GM08714 (cell line): ENCODE results near the gene MICALL2.

Experiments
- H3K4me3 ChIP-seq: fragments of 200-500 bp; sonication (Bioruptor generic); 2 replicates; pipeline ENCODE4 v1.5.1; 2014; ENCODE audit warnings: mild to moderate bottlenecking, low read length, inconsistent platforms
- ZNF274 ChIP-seq: IDR thresholded peaks from 2 replicates; pipeline ENCODE4 v1.6.1; 2012; ENCODE audit warnings: mild to moderate bottlenecking, low read depth, low read length

MICALL2 gene

GRCh38 chr7:1418505-1419309 is 40.6 kb downstream of the MICALL2 start:
- H3K4me3 ChIP-seq, result no peak overlapping the region
- TF ChIP-seq ZNF274, result no peak

- TF ChIP-seq ZNF274, result no peak
- H3K4me3 ChIP-seq, result no peak overlapping the region
Measured at GRCh38 chr7:1415389-1415990, 43.8 kb downstream of the MICALL2 start.

- TF ChIP-seq ZNF274, result no peak
- no peak overlapping the region for H3K4me3 ChIP-seq
Measured at GRCh38 chr7:1413936-1414639, 45.2 kb downstream of the MICALL2 start.

DNA sequence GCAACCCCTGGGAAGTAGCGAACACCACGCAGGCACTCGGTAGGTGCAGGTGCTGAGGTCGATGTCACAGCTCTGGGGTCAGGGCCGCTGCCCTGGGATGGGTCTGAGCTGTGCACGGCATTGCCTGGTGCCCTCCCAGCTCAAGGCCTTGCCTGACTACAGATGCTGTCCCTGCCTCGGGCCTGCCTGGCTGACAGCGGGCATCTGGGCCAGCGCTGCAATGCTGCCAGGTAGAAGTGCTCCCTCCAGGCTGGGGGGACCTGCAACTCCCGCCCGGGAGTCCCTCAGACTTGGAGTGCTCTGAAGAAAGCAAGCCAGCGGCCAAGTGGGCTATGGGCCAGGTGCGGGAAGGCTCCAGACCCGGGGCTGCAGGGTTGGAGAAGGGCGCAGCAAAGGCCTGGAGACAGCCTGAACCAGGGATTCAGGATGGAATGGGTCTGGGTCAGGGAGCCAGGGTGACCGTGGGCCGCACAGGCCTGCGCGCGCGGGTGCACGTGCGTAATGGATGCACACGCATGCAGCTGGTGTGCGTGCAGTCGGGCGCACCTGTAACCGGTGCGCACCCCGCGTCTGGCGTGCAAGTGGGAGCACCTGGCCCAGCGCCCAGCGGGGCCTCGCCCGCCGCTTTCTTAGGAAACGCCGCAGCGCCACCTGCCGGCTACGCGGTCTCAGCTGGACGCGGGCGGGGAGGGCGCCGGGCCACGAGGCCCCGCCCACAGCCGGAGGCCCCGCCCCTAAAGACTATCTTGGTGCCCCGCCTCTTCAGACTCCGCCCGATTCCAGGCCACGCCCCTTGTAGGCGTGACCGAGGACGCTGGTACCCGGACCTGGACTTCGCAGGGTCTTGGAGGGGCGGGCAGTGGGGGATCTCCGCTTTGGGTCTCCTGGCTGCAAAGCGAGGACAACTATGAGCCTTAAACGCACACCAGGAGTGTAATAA is 46.7 kb downstream of the MICALL2 start:
- TF ChIP-seq ZNF274, result no peak
- no peak overlapping the region for H3K4me3 ChIP-seq

DNA sequence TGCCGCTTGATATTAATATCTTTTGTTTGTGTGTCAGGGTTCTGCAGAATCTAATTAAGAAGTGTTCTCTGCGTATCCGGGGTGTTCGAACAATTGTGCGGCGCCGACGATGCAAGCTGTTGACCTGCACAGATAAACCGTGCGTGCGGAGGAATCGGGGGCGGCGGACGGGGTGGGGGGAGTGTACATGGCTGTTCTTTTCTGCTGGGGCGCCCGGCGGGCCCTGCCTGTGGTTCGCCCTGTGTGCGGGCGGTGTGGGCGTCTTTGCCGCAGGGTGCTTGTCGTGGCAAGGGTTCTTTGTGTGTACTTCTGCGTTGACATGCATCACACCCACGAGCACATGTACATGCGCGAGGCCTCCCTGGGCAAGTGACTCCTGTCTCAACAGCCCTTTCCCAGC is 47.9 kb downstream of the MICALL2 start:
- no peak overlapping the region for H3K4me3 ChIP-seq
- no peak for TF ChIP-seq ZNF274

DNA sequence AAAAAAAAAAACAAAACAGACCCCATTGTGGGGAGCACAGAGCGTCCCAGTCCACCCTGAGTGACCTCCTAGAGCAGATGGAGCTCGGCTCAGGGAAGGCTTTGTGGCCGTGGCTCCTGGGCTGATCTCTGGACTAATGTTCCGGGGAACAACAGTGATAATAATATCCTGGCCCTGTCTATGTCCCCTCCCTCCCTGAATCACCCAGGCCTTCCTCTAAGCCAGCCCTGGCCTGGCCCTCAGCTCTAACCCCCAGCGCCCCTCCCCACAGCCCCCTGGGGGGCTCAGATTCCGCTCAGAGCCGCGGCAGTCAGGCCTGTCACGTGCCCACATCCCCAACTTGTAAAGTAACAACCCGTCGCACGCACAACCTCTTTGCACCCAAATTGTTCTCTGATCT is 48.3 kb downstream of the MICALL2 start:
- TF ChIP-seq ZNF274, result no peak
- H3K4me3 ChIP-seq, result no peak overlapping the region

DNA sequence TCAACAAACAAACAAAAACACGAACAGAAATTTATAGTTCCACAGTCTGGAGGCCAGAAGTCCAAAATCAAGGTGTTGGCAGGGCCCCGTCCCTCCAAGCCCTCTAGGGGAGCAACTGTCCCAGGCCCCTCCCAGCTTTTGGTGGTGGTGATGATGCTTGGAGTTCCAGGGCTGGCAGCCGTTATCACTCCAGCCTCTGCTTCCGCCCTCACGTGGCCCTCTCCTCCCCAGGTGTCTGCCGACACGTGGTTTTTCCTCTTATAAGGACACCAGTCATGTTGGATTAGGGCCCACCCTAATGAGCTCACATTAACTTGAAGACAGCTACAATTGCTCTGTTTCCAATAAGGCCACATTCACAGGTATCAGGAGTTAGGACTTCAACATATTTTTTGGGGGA is 49.7 kb downstream of the MICALL2 start:
- no peak overlapping the region for H3K4me3 ChIP-seq
- TF ChIP-seq ZNF274, result no peak

GRCh38 chr7:1408466-1408865 is 50.8 kb downstream of the MICALL2 start:
- H3K4me3 ChIP-seq, result no peak overlapping the region
- TF ChIP-seq ZNF274, result no peak

- TF ChIP-seq ZNF274, result no peak
Measured at GRCh38 chr7:1407892-1408291, 51.4 kb downstream of the MICALL2 start.

DNA sequence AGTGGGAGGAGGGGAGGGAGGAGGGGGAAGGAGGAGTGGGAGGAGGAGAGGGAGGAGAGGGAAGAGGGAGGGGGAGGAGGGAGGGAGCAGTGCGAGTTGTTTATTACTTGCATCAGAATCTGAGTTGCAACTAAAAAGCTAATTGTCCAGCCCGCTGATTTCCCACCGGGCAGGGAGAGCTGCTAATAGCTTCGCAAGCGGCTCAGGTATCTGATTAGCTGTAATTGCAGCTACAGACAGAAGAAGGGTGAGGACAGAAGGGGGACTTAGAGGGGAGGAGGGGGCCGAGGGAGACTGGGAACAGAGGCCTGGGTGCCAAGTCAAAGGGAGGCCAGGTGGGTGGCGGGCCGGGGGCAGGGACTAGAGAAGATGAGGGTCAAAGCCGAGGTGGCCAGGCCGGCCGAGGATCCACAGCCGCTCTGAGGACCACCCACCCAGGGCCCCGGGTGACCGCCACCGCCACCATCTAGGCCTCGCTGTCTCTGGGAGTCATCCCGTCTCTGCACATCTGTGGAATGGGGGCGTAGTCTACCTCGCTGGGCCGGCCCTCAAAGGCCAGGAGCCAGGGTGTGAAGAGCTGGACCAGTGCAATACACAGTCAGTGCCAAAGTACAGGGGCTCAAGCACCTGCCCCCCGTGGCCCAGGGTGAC is 54.2 kb downstream of the MICALL2 start:
- TF ChIP-seq ZNF274, result no peak
- no peak overlapping the region for H3K4me3 ChIP-seq

More at GRCh38 chr7:1407892-1408291, 51.4 kb downstream of the MICALL2 start:
- no peak overlapping the region for H3K4me3 ChIP-seq

- no peak overlapping the region for H3K4me3 ChIP-seq
- TF ChIP-seq ZNF274, result no peak
Measured at GRCh38 chr7:1404460-1404809, 54.8 kb downstream of the MICALL2 start.

GRCh38 chr7:1403638-1404459 is 55.4 kb downstream of the MICALL2 start:
- H3K4me3 ChIP-seq, result no peak overlapping the region
- no peak for TF ChIP-seq ZNF274
